CD4-positive, alpha-beta T cell treated with Interferon alpha-2 for 1 hour (primary cell): ENCODE results near the gene SCRN1.
A peak's percentile ranks its signal among the peaks of the same experiment; 100 is the strongest.

ENCODE experiments used
- DNase-seq, 2 donors: peaks; one replicate each; pipeline ENCODE4 v3.0.0-alpha.2; 2020 to 2022

SCRN1 gene

GRCh38 chr7:29989257-29989995 is at the start of gene SCRN1:
Gene SCRN1 (minus strand): TSS chr7:29989801. CDS start chr7:29969067, 20,734 bp downstream.
- peak; percentile 20 to 34 for DNase-seq

- DNase-seq = no peak
Observed at GRCh38 chr7:30038196-30038980, 48.8 kb upstream of the SCRN1 start.

- DNase-seq = no peak
Observed at GRCh38 chr7:30036220-30036619, 46.6 kb upstream of the SCRN1 start.

GRCh38 chr7:30034501-30034900 is 44.9 kb upstream of the SCRN1 start:
- no peak for DNase-seq

- no peak for DNase-seq
Observed at GRCh38 chr7:30032310-30033125, 42.9 kb upstream of the SCRN1 start.

GRCh38 chr7:30029696-30030095 is 40.1 kb upstream of the SCRN1 start:
- peak in 1 of 2 donors; percentile 26 for DNase-seq

- DNase-seq = peak; percentile 3 to 36
Observed at GRCh38 chr7:30028749-30029635, 39.4 kb upstream of the SCRN1 start.

- peak; percentile 83 to 93 for DNase-seq
Observed at GRCh38 chr7:30028216-30028748, 38.7 kb upstream of the SCRN1 start, which contains the start of gene PLEKHA8. Gene PLEKHA8 (plus strand): TSS chr7:30028412. CDS start chr7:30028763, 351 bp downstream.

- no peak for DNase-seq
Observed at GRCh38 chr7:30027740-30028215, 38.2 kb upstream of the SCRN1 start.

GRCh38 chr7:30027065-30027456 is 37.5 kb upstream of the SCRN1 start:
- DNase-seq = peak; percentile 26 to 57

- peak; percentile 94 to 95 for DNase-seq
Observed at GRCh38 chr7:30026229-30027064, 36.8 kb upstream of the SCRN1 start, which contains the start of gene FKBP14. Gene FKBP14 (minus strand): TSS chr7:30026702. CDS start chr7:30026508, 194 bp downstream.

GRCh38 chr7:30023524-30023923 is 33.9 kb upstream of the SCRN1 start:
- DNase-seq = no peak

- DNase-seq = no peak
Observed at GRCh38 chr7:30022991-30023390, 33.4 kb upstream of the SCRN1 start.

- no peak for DNase-seq
Observed at GRCh38 chr7:30020535-30020934, 30.9 kb upstream of the SCRN1 start.

GRCh38 chr7:30019960-30020359 is 30.4 kb upstream of the SCRN1 start:
- no peak for DNase-seq

- no peak for DNase-seq
Observed at GRCh38 chr7:30019387-30019786, 29.8 kb upstream of the SCRN1 start.

GRCh38 chr7:30018451-30018850 is 28.9 kb upstream of the SCRN1 start:
- DNase-seq = no peak

GRCh38 chr7:30012757-30013156 is 23.2 kb upstream of the SCRN1 start:
- no peak for DNase-seq

GRCh38 chr7:30010021-30010420 is 20.4 kb upstream of the SCRN1 start:
- no peak for DNase-seq

- no peak for DNase-seq
Observed at GRCh38 chr7:30005464-30005863, 15.9 kb upstream of the SCRN1 start.

GRCh38 chr7:30003098-30003497 is 13.5 kb upstream of the SCRN1 start:
- no peak for DNase-seq
